Liver (tissue), 9 donors: ENCODE results near the gene IFNG-AS1. TPM values are rescaled to one million over a fixed set of nuclear protein-coding genes. Genes with fewer than 3 reads are reported as not detected.

Experiments
- DNase-seq: peaks from one replicate; pipeline ENCODE4 v3.0.0-alpha.2; 2017; ENCODE audit warnings: low spot score
- H3K27ac ChIP-seq, 2 donors: one replicate each; pipeline ENCODE4 v1.7.0; 2013; ENCODE audit warnings: inconsistent platforms in 2 of 2, low read length in 2 of 2, control low read depth in 1 of 2, low read depth in 1 of 2, mild to moderate bottlenecking in 1 of 2
- H3K27me3 ChIP-seq, 4 donors: one replicate each; pipeline versions ENCODE4 v1.6.1 to v1.7.0; 2013; ENCODE audit warnings: low read length in 3 of 4, inconsistent platforms in 1 of 4, mild to moderate bottlenecking in 1 of 4, moderate library complexity in 1 of 4; ENCODE audit not compliant: control insufficient read depth in 4 of 4, insufficient read depth in 4 of 4
- H3K36me3 ChIP-seq, 4 donors: one replicate each; pipeline versions ENCODE4 v1.6.1 to v1.7.0; 2013; ENCODE audit warnings: low read length in 3 of 4, mild to moderate bottlenecking in 3 of 4, low read depth in 1 of 4, moderate library complexity in 1 of 4; ENCODE audit not compliant: control insufficient read depth in 4 of 4, insufficient read depth in 3 of 4
- H3K4me1 ChIP-seq, 4 donors: one replicate each; pipeline versions ENCODE4 v1.6.1 to v1.7.0; 2013; ENCODE audit warnings: low read length in 3 of 4, mild to moderate bottlenecking in 3 of 4, moderate library complexity in 1 of 4; ENCODE audit not compliant: control insufficient read depth in 4 of 4, insufficient read depth in 4 of 4
- H3K4me3 ChIP-seq, 3 donors: one replicate each; pipeline versions ENCODE4 v1.6.1 to v1.7.0; 2013; ENCODE audit warnings: low read length in 3 of 3, control low read depth in 1 of 3, low read depth in 1 of 3, mild to moderate bottlenecking in 1 of 3
- H3K9ac ChIP-seq, 2 donors: one replicate each; pipeline ENCODE4 v1.7.0; 2013; ENCODE audit warnings: low read length in 2 of 2, mild to moderate bottlenecking in 2 of 2, moderate library complexity in 2 of 2, control low read depth in 1 of 2, low read depth in 1 of 2
- H3K9me3 ChIP-seq, 4 donors: one replicate each; pipeline versions ENCODE4 v1.6.1 to v1.7.0; 2013; ENCODE audit warnings: low read length in 3 of 4; ENCODE audit not compliant: control insufficient read depth in 4 of 4
- ATF3 ChIP-seq: IDR thresholded peaks from 2 replicates; pipeline ENCODE4 v1.6.1; 2016; ENCODE audit warnings: antibody characterized with exemption
- CTCF ChIP-seq: fragments of 150-350 bp; IDR thresholded peaks from 2 replicates; pipeline ENCODE4 v1.5.1; 2017; ENCODE audit warnings: improper control_type of control experiment, low read depth, low read length; ENCODE audit not compliant: missing input control
- EGR1 ChIP-seq, 2 donors: IDR thresholded peaks; 2 replicates each; pipeline ENCODE4 v1.6.1; 2016 to 2018; ENCODE audit warnings: antibody characterized with exemption in 2 of 2, low read depth in 2 of 2
- FOXA1 ChIP-seq: IDR thresholded peaks from 2 replicates; pipeline ENCODE4 v1.6.1; 2016; ENCODE audit warnings: antibody characterized with exemption
- FOXA2 ChIP-seq: IDR thresholded peaks from 2 replicates; pipeline ENCODE4 v1.6.1; 2016; ENCODE audit warnings: antibody characterized with exemption
- GABPA ChIP-seq, 2 donors: IDR thresholded peaks in 1 of 2; conservative IDR thresholded peaks in 1 of 2; 2 replicates each; pipeline ENCODE4 v1.6.1; 2016; ENCODE audit warnings: antibody characterized with exemption in 2 of 2, mild to moderate bottlenecking in 1 of 2, moderate library complexity in 1 of 2
- HNF4A ChIP-seq, 2 donors: conservative IDR thresholded peaks; 2 replicates each; pipeline ENCODE4 v1.6.1; 2016; ENCODE audit warnings: antibody characterized with exemption in 2 of 2, mild to moderate bottlenecking in 2 of 2
- HNF4G ChIP-seq: IDR thresholded peaks from 2 replicates; pipeline ENCODE4 v1.6.1; 2016; ENCODE audit warnings: antibody characterized with exemption
- JUND ChIP-seq, 2 donors: IDR thresholded peaks; 2 replicates each; pipeline ENCODE4 v1.6.1; 2016; ENCODE audit warnings: antibody characterized with exemption in 2 of 2
- RAD21 ChIP-seq, 2 donors: IDR thresholded peaks; 2 replicates each; pipeline ENCODE4 v1.6.1; 2016; ENCODE audit warnings: antibody characterized with exemption in 2 of 2, mild to moderate bottlenecking in 2 of 2
- RXRA ChIP-seq, 2 donors: IDR thresholded peaks; 2 replicates each; pipeline ENCODE4 v1.6.1; 2017 to 2018; ENCODE audit warnings: antibody characterized with exemption in 2 of 2, mild to moderate bottlenecking in 1 of 2
- SP1 ChIP-seq: IDR thresholded peaks from 2 replicates; pipeline ENCODE4 v1.6.1; 2018; ENCODE audit warnings: antibody characterized with exemption, mild to moderate bottlenecking
- ZBTB33 ChIP-seq: IDR thresholded peaks from 2 replicates; pipeline ENCODE4 v1.6.1; 2016; ENCODE audit warnings: antibody characterized with exemption
- WGBS: extraction: QIAGEN DNeasy Blood & Tissue Kit; methylation state at CpG from one replicate; pipeline ENCODE4 v1.1.7; 2013; 5-methylcytosine and 5-hydroxymethylcytosine counted together
- polyA plus RNA-seq, 2 donors: library from polyadenylated mRNA; stranded (reverse) in 1 of 2; unstranded in 1 of 2; fragments of 200-250 nt in 1 of 2; fragments of >200 nt in 1 of 2; fragmentation: Nextera tagmentation in 1 of 2; extraction: Ambion mirVana in 1 of 2; gene quantifications; one replicate each; pipeline versions ENCODE4 v1.2.1 to v1.2.3, GENCODE V29; 2013 to 2015
- total RNA-seq, 2 donors: library from RNA; depleted of rRNA; stranded (reverse); fragments of >200 nt; gene quantifications; one replicate each; pipeline ENCODE4 v1.2.3, GENCODE V29; 2014
- donor health status: healthy.
- donor health status: healthy.
- donor health status: healthy.
- donor health status: healthy.
- donor health status: healthy.

The IFNG-AS1 gene
- total and polyA plus RNA-seq, 4 donors, result 0.24 to 1.0 TPM; not detected in 2

- no peak for TF ChIP-seq SP1
- no peak for TF ChIP-seq HNF4A (conservative IDR thresholded peaks at IDR 0.05)
- TF ChIP-seq ZBTB33, result no peak
- no peak for TF ChIP-seq CTCF
- no peak for TF ChIP-seq EGR1 (IDR thresholded peaks at IDR 0.05; ENCODE audit: low read depth in 2 of 2)
Observed at GRCh38 chr12:67939611-67940010, 49.6 kb upstream of the IFNG-AS1 start (continued).

GRCh38 chr12:67940780-67941243 is 48.4 kb upstream of the IFNG-AS1 start:
- no peak overlapping the region for H3K9ac ChIP-seq
- no peaks in the 10 kb centered on the region for H3K36me3 ChIP-seq
- no peak for TF ChIP-seq RAD21 (IDR thresholded peaks at IDR 0.05)
- no peak for TF ChIP-seq SP1
- TF ChIP-seq HNF4A (conservative IDR thresholded peaks at IDR 0.05), result no peak
- H3K27me3 ChIP-seq, result peaks cover 0 to 9% (median 5%) of the 10 kb centered on the region in 4 donors
- H3K4me1 ChIP-seq, result peaks cover 0 to 3% (median 0%) of the 10 kb centered on the region in 4 donors
- DNase-seq, result no peak
- H3K27ac ChIP-seq, result no peak overlapping the region
- H3K4me3 ChIP-seq, result no peak overlapping the region
- no peaks in the 10 kb centered on the region for H3K9me3 ChIP-seq
- WGBS, result 27% methylated on average over 3 of the region's 3 CpGs

- 88% methylated on average over 3 of the region's 3 CpGs for WGBS
- Histone ChIP-seq H3K9me3 (no peaks in the 10 kb centered on the region), H3K27ac (no peak overlapping the region), H3K36me3 (no peaks in the 10 kb centered on the region), H3K9ac (no peak overlapping the region), H3K27me3 (peaks cover 0 to 8% (median 5%) of the 10 kb centered on the region in 4 donors), H3K4me1 (peaks cover 0 to 3% (median 0%) of the 10 kb centered on the region in 4 donors), H3K4me3 (no peak overlapping the region)
- no peak for DNase-seq
- TF ChIP-seq FOXA2, result no peak
- TF ChIP-seq GABPA (IDR thresholded peaks at IDR 0.05 in 1 of 2, conservative IDR thresholded peaks at IDR 0.05 in 1 of 2), result no peak
- no peak for TF ChIP-seq EGR1 (IDR thresholded peaks at IDR 0.05; ENCODE audit: low read depth in 2 of 2)
- TF ChIP-seq FOXA1, result no peak
- TF ChIP-seq JUND (IDR thresholded peaks at IDR 0.05), result no peak
Observed at GRCh38 chr12:67942724-67943123, 46.5 kb upstream of the IFNG-AS1 start.

- peaks cover 0 to 3% (median 0%) of the 10 kb centered on the region in 4 donors for H3K4me1 ChIP-seq
- no peak overlapping the region for H3K9ac ChIP-seq
- no peaks in the 10 kb centered on the region for H3K9me3 ChIP-seq
- DNase-seq, result peak; percentile 44
- no peaks in the 10 kb centered on the region for H3K36me3 ChIP-seq
- 19% methylated on average over 5 of the region's 5 CpGs for WGBS
- peaks cover 0 to 5% (median 4%) of the 10 kb centered on the region in 4 donors for H3K27me3 ChIP-seq
- H3K4me3 ChIP-seq, result no peak overlapping the region
- no peak for TF ChIP-seq FOXA1
- no peak for TF ChIP-seq GABPA (IDR thresholded peaks at IDR 0.05 in 1 of 2, conservative IDR thresholded peaks at IDR 0.05 in 1 of 2)
- peak; percentile 78 for TF ChIP-seq CTCF
- no peak for TF ChIP-seq ZBTB33
- no peak for TF ChIP-seq HNF4G
- TF ChIP-seq RAD21 (IDR thresholded peaks at IDR 0.05), result peak; percentile 88 to 90
- no peak for TF ChIP-seq ATF3
- no peak for TF ChIP-seq RXRA (IDR thresholded peaks at IDR 0.05)
- H3K27ac ChIP-seq, result no peak overlapping the region
Observed at GRCh38 chr12:67943141-67943892, 45.9 kb upstream of the IFNG-AS1 start.
